Measurements from ENCODE around the gene AREG. TPM values are rescaled to one million over a fixed set of nuclear protein-coding genes. Genes with fewer than 3 reads are reported as not detected.

The AREG gene
- total and polyA plus RNA-seq, 12 donors, result 0.77 to 22.9 (median 4.3) TPM; not detected in 2

DNA sequence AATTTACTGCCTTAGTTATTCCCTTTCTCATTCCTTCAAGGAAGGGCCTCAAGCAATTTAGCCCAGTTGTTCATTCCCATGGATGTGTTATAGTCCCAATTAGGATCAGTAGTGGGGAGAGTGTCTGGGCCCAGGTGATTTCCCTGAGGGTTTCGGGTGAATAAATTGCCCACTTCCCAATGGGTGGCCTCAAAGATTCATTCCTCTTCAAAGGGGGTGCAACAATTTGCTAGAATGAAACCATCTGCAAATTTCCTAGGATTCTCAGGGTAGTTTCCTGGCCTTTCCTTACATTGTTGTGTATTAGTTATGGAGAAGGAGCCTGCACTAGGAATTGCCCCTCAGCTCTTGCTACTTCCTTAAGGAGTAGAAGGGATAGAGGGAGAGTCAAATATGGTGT is 6.3 kb upstream of the AREG start:
- no peak overlapping the region for H3K27ac ChIP-seq
- ATAC-seq (no peak), DNase-seq (no peak)
- no peak overlapping the region for H3K4me3 ChIP-seq
- 93 to 100% methylated on average over 1 of the region's 1 CpG for WGBS, 2 donors
- intact Hi-C loops (cut with DNase I), result no loop called here
- TF ChIP-seq, protein P1, sequence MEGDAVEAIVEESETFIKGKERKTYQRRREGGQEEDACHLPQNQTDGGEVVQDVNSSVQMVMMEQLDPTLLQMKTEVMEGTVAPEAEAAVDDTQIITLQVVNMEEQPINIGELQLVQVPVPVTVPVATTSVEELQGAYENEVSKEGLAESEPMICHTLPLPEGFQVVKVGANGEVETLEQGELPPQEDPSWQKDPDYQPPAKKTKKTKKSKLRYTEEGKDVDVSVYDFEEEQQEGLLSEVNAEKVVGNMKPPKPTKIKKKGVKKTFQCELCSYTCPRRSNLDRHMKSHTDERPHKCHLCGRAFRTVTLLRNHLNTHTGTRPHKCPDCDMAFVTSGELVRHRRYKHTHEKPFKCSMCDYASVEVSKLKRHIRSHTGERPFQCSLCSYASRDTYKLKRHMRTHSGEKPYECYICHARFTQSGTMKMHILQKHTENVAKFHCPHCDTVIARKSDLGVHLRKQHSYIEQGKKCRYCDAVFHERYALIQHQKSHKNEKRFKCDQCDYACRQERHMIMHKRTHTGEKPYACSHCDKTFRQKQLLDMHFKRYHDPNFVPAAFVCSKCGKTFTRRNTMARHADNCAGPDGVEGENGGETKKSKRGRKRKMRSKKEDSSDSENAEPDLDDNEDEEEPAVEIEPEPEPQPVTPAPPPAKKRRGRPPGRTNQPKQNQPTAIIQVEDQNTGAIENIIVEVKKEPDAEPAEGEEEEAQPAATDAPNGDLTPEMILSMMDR (IDR thresholded peaks at IDR 0.05), result no peak
- no peaks in the 10 kb centered on the region for H3K36me3 ChIP-seq
- H3K9me3 ChIP-seq, result no peaks in the 10 kb centered on the region
- H3K27me3 ChIP-seq, result no peaks in the 10 kb centered on the region
- no peaks in the 10 kb centered on the region for H3K4me1 ChIP-seq

DNA sequence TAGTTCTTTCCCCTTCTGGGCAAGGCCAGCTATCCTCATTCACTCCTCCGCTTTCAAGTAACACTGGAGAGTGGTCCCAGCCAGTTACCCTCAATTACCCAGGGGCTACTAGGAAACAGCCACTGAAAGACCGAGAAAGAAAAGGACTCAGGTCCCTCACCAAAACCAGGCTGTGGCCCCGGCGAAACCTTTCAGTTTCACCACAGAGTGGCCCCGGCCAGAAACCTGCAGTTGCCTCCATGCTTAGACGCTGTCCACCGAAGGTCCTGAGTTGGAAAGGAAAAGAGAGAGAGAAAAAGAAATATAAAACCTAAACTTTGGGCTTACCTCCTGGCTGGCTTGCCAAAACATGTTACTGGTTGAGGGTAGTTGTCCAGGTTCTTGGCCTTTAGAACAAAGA is 5.0 kb upstream of the AREG start:
- H3K9me3 ChIP-seq, result no peaks in the 10 kb centered on the region
- WGBS, 2 donors, result 96 to 97% methylated on average over 7 of the region's 7 CpGs
- H3K27ac ChIP-seq, result no peak overlapping the region
- H3K4me1 ChIP-seq, result peaks cover 0 to 8% (median 6%) of the 10 kb centered on the region in 9 donors
- H3K27me3 ChIP-seq, result no peaks in the 10 kb centered on the region
- no peak overlapping the region for H3K4me3 ChIP-seq
- no peaks in the 10 kb centered on the region for H3K36me3 ChIP-seq
- intact Hi-C loops (cut with DNase I), result loop anchor here in 4 of 10 donors (5.0 to 10.0 kb wide), 3 partner anchors 55 to 65 kb away; no protein-coding TSS in a partner anchor
- DNase-seq (no peak), ATAC-seq (no peak)
- TF ChIP-seq, protein P1 (IDR thresholded peaks at IDR 0.05), result no peak

DNA sequence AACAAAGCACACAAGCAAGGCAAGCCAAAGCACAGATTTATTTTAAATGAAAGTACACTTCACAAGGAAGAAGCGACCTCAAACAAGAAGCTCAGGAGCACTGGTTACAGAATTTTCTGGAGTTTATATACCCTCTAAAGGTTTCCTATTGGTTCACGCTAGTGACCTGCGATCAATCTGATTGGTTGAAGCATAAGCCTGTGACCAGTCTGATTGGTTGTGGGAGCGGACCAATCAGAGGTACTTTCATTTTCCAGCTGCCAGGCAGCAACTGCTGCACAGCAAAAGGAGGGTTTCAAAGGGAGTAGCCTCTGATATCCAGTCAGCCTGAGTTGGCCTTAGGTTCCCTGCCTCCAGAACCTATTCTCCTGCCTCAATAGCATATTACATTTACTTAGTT is 4.6 kb upstream of the AREG start:
- Histone ChIP-seq H3K4me1 (peaks cover 0 to 11% (median 6%) of the 10 kb centered on the region in 9 donors), H3K4me3 (no peak overlapping the region), H3K9me3 (no peaks in the 10 kb centered on the region), H3K36me3 (no peaks in the 10 kb centered on the region), H3K27ac (no peak overlapping the region), H3K27me3 (no peaks in the 10 kb centered on the region)
- DNase-seq (no peak), ATAC-seq (no peak)
- intact Hi-C loops (cut with DNase I), result loop anchor here in 4 of 10 donors (5.0 to 10.0 kb wide), 3 partner anchors 56 to 66 kb away; no protein-coding TSS in a partner anchor
- TF ChIP-seq, protein P1 (IDR thresholded peaks at IDR 0.05), result no peak
- WGBS, 2 donors, result 93 to 97% methylated on average over 4 of the region's 4 CpGs

DNA sequence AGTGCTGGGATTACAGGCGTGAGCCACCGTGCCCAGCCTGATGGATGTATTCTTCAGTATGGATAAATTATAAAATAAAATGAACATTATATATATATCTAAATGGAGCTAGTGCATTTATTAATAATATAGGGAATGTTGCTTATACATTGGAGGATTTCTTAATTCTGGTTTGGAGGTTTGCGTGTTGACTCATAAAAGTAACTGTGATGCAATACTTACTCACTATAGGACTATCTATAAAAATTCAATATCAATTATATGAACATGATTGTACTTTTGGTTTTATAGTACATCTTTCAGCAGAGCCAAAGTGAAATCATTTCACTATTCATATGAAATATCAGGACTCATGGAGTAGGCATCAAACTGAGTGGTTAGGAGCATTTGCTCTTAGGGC is 3.2 kb upstream of the AREG start:
- intact Hi-C loops (cut with DNase I), result loop anchor here in 4 of 10 donors (5.0 to 10.0 kb wide), 3 partner anchors 57 to 67 kb away; no protein-coding TSS in a partner anchor
- H3K4me1 ChIP-seq, result peaks cover 0 to 14% (median 8%) of the 10 kb centered on the region in 9 donors
- WGBS, 2 donors, result 96 to 98% methylated on average over 3 of the region's 3 CpGs
- ATAC-seq (no peak), DNase-seq (no peak)
- H3K4me3 ChIP-seq, result no peak overlapping the region
- H3K27me3 ChIP-seq, result no peaks in the 10 kb centered on the region
- H3K27ac ChIP-seq, result no peak overlapping the region
- H3K9me3 ChIP-seq, result no peaks in the 10 kb centered on the region
- TF ChIP-seq, protein P1 (IDR thresholded peaks at IDR 0.05), result no peak
- H3K36me3 ChIP-seq, result no peaks in the 10 kb centered on the region

All from heart right ventricle (tissue), 16 donors.